Gastroesophageal sphincter (tissue), 4 donors: ENCODE data around the gene SLC30A4. TPM values are rescaled to one million over a fixed set of nuclear protein-coding genes. Genes with fewer than 3 reads are reported as not detected.

Experiments
- ATAC-seq: fragments of 150-250 bp; one replicate; pipeline ENCODE4 v1.9.1; 2016; ENCODE audit warnings: mild to moderate bottlenecking, moderate library complexity
- H3K27ac ChIP-seq, 4 donors: fragments of 200-600 bp; sonication (generic) in 3 of 4; 1 replicate in 3 of 4; 2 replicates in 1 of 4; pipeline ENCODE4 v1.5.1; 2016 to 2019
- H3K27me3 ChIP-seq: fragments of 200-600 bp; sonication (generic); one replicate; pipeline ENCODE4 v1.5.1; 2019
- H3K36me3 ChIP-seq, 2 donors: fragments of 200-600 bp; sonication (generic); one replicate each; pipeline ENCODE4 v1.5.1; 2019; ENCODE audit warnings: control low read depth in 1 of 2
- H3K4me1 ChIP-seq, 3 donors: fragments of 200-600 bp; sonication (generic); 1 replicate in 2 of 3; 2 replicates in 1 of 3; pipeline ENCODE4 v1.5.1; 2016 to 2019; ENCODE audit warnings: control low read depth in 2 of 3
- H3K4me3 ChIP-seq, 2 donors: fragments of 200-600 bp; sonication (generic); one replicate each; pipeline ENCODE4 v1.5.1; 2019; ENCODE audit warnings: mild to moderate bottlenecking in 1 of 2, moderate library complexity in 1 of 2
- H3K9me3 ChIP-seq, 3 donors: fragments of 200-600 bp; sonication (generic); one replicate each; pipeline ENCODE4 v1.5.1; 2017 to 2019; ENCODE audit warnings: control low read depth in 2 of 3
- CTCF ChIP-seq, 4 experiments: fragments of 200-600 bp in 2 of 4; fragments of 450-650 bp in 2 of 4; sonication (generic) in 1 of 4; IDR thresholded peaks; one replicate each; pipeline ENCODE4 v1.5.1; 2017 to 2019; ENCODE audit warnings: antibody characterized with exemption in 4 of 4, mild to moderate bottlenecking in 2 of 4, moderate library complexity in 2 of 4
- EP300 ChIP-seq: sonication (generic); formaldehyde crosslinking; IDR thresholded peaks from one replicate; pipeline ENCODE4 v1.6.1; 2017; ENCODE audit warnings: antibody characterized with exemption, mild to moderate bottlenecking
- POLR2A ChIP-seq, 2 donors: fragments of 450-650 bp; IDR thresholded peaks; one replicate each; pipeline ENCODE4 v1.6.1; 2017; ENCODE audit warnings: antibody characterized with exemption in 2 of 2, mild to moderate bottlenecking in 2 of 2, moderate library complexity in 1 of 2
- POLR2AphosphoS5 ChIP-seq: sonication (generic); formaldehyde crosslinking; IDR thresholded peaks from one replicate; pipeline ENCODE4 v1.6.1; 2017; ENCODE audit warnings: antibody characterized with exemption
- WGBS, 2 donors: methylation state at CpG; one replicate each; pipeline ENCODE4 v1.1.5; 2018; ENCODE audit warnings: low coverage in 1 of 2; 5-methylcytosine and 5-hydroxymethylcytosine counted together
- total RNA-seq, 4 donors: library from RNA; depleted of rRNA; stranded (reverse); fragments of >200 nt; gene quantifications; one replicate each; pipeline ENCODE4 v1.1.0, GENCODE V29; 2016

SLC30A4 gene
- total RNA-seq, 4 donors from 2014 or later = 9.7 to 14.6 (median 12.2) TPM

- TF ChIP-seq EP300 (no peak), CTCF (IDR thresholded peaks at IDR 0.05) (no peak), POLR2A (IDR thresholded peaks at IDR 0.05) (no peak), POLR2AphosphoS5 (no peak)
- H3K4me3 ChIP-seq = no peak overlapping the region
Measured at GRCh38 chr15:45451265-45451664, 71.3 kb downstream of the SLC30A4 start.

DNA sequence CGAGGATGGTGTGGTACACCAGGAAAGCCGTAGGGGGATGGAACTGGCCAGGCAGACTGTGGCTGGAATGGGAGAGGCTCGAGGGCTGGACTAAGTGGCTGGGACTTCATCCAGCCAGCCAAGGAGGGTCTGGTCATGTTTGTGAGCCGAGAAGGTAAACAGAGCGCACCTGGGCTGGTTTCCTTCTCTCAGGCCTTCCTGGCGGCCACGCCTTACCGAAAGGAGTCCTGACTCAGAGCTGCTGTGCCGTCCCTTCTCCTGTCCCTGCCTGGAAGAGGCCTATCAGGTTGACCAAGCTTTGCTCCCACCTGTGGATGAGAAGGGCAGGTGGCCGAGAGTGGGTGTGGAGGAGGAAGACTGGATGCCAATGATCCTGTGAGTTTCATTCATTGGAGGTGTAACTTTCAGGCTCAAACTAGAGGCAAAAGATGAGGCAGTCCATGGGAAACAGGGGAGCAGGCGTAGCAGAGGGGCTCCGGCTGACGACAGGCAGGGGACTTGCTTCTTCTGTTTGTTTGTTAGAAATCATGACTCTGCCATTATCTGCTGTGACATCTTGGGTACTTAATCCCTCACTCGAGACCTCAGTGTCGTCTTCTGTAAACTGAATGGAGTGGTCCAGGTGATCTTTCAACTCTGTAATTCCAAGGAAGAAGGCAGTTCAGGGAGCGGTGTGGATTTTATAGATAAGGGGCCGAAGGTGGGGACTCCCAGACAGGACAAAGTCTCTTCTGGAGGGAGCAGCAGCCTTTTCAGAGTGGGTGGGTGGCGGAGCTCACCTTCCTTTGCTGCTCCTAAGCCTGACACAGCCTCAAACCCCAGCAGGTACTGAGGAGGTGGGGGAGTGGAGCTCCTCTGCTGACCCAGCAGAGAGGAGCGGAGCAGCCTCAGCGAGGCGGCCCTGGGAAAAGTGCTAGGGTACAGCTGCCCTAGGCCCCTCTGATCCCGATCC, 72.4 kb downstream of the SLC30A4 start:
- 70 to 82% methylated on average over 4 of the region's 22 CpGs for whole genome bisulfite sequencing, 2 donors
- TF ChIP-seq POLR2A (IDR thresholded peaks at IDR 0.05) (no peak), CTCF (IDR thresholded peaks at IDR 0.05) (no peak), EP300 (no peak), POLR2AphosphoS5 (no peak)
- Histone ChIP-seq H3K27me3 (peaks cover 6% of the 10 kb centered on the region), H3K27ac (no peak overlapping the region), H3K9me3 (no peaks in the 10 kb centered on the region), H3K4me1 (no peaks in the 10 kb centered on the region), H3K36me3 (no peaks in the 10 kb centered on the region), H3K4me3 (no peak overlapping the region)
- no peak for ATAC-seq

More at GRCh38 chr15:45451265-45451664, 71.3 kb downstream of the SLC30A4 start:
- ATAC-seq = no peak
- Histone ChIP-seq H3K4me1 (peaks cover 0 to 1% (median 0%) of the 10 kb centered on the region in 3 donors), H3K27me3 (peaks cover 6% of the 10 kb centered on the region), H3K9me3 (no peaks in the 10 kb centered on the region), H3K36me3 (no peaks in the 10 kb centered on the region), H3K27ac (no peak overlapping the region)
- whole genome bisulfite sequencing, 2 donors = 81% methylated on average over 5 of the region's 6 CpGs; no CpG with 5 or more reads in 1 of the 2 donors

- no peak overlapping the region for H3K27ac ChIP-seq
- no peak overlapping the region for H3K4me3 ChIP-seq
- no peaks in the 10 kb centered on the region for H3K4me1 ChIP-seq
- ATAC-seq = no peak
- no peaks in the 10 kb centered on the region for H3K9me3 ChIP-seq
- H3K27me3 ChIP-seq = peaks cover 6% of the 10 kb centered on the region
- WGBS, 2 donors = 78 to 80% methylated on average over 4 of the region's 4 CpGs
- no peaks in the 10 kb centered on the region for H3K36me3 ChIP-seq
- TF ChIP-seq CTCF (IDR thresholded peaks at IDR 0.05) = no peak
Measured at GRCh38 chr15:45449395-45449794, 73.2 kb downstream of the SLC30A4 start.

DNA sequence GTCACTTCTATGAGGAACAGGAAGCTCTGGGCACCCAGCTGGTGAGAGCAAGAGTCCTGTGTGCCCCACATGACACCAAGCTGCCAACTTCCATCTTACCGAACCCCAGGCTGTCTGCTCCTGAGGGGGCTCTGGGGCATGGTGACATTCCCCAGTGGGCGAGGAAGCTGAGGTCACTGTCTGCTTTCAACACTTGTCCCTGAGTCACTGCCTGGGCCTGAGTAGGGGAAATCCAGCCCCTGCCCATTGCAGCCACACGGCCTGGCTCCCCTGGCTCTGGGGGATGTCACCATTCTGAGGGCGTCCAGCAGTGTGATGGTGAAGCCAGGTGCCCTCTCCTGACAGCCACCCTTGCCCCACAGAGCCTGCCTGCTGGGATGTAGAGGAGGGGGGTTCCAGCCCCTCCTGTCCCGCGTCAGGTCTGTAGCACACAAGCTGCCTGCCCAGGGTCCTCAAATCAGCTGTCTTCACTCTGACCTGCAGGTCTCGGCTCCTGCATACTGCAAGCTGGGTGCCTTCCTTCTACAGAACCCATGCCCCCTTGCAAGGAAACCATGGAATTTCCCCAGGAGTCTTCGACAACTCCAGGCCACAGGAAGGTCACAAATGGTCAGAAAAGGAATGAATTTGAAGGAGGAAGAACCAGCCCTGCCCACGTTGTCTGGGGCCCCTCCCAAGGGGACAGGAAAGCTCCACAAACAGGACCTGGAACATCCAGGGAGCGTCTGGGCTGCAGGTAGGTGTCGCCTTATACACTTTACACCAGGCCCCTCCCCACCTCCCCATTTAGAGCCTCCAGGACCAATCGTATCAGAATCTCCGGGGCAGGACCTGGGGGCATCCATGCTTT, 74.3 kb downstream of the SLC30A4 start:
- TF ChIP-seq POLR2A (IDR thresholded peaks at IDR 0.05) = no peak
- no peak for TF ChIP-seq EP300
- no peak for TF ChIP-seq CTCF (IDR thresholded peaks at IDR 0.05)
- no peak for TF ChIP-seq POLR2AphosphoS5
- H3K27me3 ChIP-seq = peaks cover 6% of the 10 kb centered on the region
- 23 to 72% methylated on average over 2 to 4 of the region's 13 CpGs for WGBS, 2 donors
- no peaks in the 10 kb centered on the region for H3K36me3 ChIP-seq
- no peak for ATAC-seq
- no peaks in the 10 kb centered on the region for H3K9me3 ChIP-seq
- H3K27ac ChIP-seq = no peak overlapping the region
- no peaks in the 10 kb centered on the region for H3K4me1 ChIP-seq
- no peak overlapping the region for H3K4me3 ChIP-seq
